ENCODE measurements around the gene SLC6A20.

The SLC6A20 gene

DNA sequence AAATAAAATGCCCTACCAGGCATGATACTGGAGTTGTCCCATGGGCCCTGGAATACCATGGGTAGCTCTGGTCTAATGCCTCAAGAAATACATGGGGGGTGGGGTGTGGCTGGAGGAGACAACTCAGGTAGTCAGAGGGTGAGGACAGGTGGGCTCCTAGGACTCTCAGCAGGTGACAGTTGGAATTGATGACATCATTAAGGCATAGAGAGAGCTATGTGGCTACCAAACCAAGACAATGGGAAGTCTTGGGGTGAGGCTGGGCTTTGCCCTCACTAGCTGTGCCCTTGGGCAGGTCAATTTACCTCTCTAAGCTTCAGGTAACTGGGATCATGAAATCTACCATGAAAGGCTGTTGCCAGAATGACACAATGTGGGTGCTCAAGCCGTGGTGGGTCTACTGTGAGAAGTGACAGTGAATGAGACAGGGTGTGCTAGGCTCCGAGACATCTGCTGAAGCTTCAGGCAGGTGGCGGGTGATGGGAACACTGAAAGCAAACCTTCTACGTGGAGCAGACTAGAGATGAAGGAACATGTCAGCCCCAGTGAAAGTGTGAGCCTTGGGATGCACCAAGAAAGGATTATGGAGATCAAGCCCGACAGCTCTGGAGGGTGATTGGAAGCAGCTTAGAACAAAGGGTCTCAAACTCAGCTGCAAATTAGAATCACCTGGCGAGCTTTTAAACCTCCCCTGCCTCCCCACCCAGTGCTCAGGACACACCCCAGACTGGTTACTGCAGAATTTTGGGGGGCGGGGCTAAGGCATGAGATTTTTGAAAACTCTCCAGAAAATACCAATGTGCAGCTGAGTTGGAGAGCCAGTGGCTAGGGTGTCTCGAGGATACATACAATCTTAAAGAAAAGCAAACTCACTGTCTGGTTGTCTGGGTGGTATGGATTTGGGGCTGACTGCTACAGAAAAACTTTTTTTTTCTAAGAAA is 21.5 kb downstream of the SLC6A20 start:
- H2AFZ ChIP-seq (ENCODE audit: low read length), result no peak overlapping the region
- no peak overlapping the region for H3K4ac ChIP-seq (ENCODE audit: low read length)
- WGBS, 2 donors (ENCODE audit: extremely low coverage in 2 of 2, insufficient read length in 2 of 2, insufficient replicate concordance in 1 of 2), result no CpG with 5 or more reads among the region's 8 CpGs
- no peak overlapping the region for H3K4me2 ChIP-seq (ENCODE audit: insufficient read depth, low read length, poor library complexity, severe bottlenecking)
- no peak overlapping the region for H3K14ac ChIP-seq (ENCODE audit: low read length)
- H2BK5ac ChIP-seq (ENCODE audit: low read length), result no peak overlapping the region
- no peaks in the 10 kb centered on the region for H3K79me1 ChIP-seq (ENCODE audit: low read depth, low read length)
- no peak overlapping the region for H2BK15ac ChIP-seq (ENCODE audit: low read length)
- no peaks in the 10 kb centered on the region for H3K4me1 ChIP-seq (ENCODE audit: control insufficient read depth in 2 of 2, insufficient read depth in 1 of 2, low read depth in 1 of 2, low read length in 2 of 2)
- H3K9me3 ChIP-seq (replicated peaks in 1 of 2; ENCODE audit: control insufficient read depth in 2 of 2, insufficient read depth in 1 of 2, low read depth in 1 of 2, low read length in 2 of 2), result no peaks in the 10 kb centered on the region
- H4K91ac ChIP-seq (ENCODE audit: low read depth, low read length, poor library complexity), result no peak overlapping the region
- no peak overlapping the region for H3K27ac ChIP-seq (replicated peaks; ENCODE audit: low read length)
- H2BK120ac ChIP-seq (ENCODE audit: low read depth, low read length), result no peak overlapping the region
- H3K9ac ChIP-seq (ENCODE audit: low read depth, low read length, poor library complexity), result no peak overlapping the region
- H2BK12ac ChIP-seq (ENCODE audit: low read length), result no peak overlapping the region
- H4K8ac ChIP-seq (ENCODE audit: low read depth, low read length), result no peak overlapping the region
- H3K18ac ChIP-seq (ENCODE audit: low read length), result no peak overlapping the region
- peak overlapping the region; percentile 57 for H3K23ac ChIP-seq (ENCODE audit: low read depth, low read length, poor library complexity)
- no peaks in the 10 kb centered on the region for H3K36me3 ChIP-seq (replicated peaks in 1 of 2; ENCODE audit: control insufficient read depth in 2 of 2, insufficient read depth in 2 of 2, low read length in 2 of 2)
- H2AK5ac ChIP-seq (ENCODE audit: low read depth, low read length), result no peak overlapping the region
- peaks cover 0 to 12% (median 0%) of the 10 kb centered on the region in 3 experiments for H3K27me3 ChIP-seq (ENCODE audit: control insufficient read depth in 3 of 3, insufficient read depth in 3 of 3, low read depth in 1 of 3, low read length in 3 of 3)
- no peak for DNase-seq (ENCODE audit: low spot score)
- H3K4me3 ChIP-seq (ENCODE audit: low read length in 2 of 2), result no peak overlapping the region

DNA sequence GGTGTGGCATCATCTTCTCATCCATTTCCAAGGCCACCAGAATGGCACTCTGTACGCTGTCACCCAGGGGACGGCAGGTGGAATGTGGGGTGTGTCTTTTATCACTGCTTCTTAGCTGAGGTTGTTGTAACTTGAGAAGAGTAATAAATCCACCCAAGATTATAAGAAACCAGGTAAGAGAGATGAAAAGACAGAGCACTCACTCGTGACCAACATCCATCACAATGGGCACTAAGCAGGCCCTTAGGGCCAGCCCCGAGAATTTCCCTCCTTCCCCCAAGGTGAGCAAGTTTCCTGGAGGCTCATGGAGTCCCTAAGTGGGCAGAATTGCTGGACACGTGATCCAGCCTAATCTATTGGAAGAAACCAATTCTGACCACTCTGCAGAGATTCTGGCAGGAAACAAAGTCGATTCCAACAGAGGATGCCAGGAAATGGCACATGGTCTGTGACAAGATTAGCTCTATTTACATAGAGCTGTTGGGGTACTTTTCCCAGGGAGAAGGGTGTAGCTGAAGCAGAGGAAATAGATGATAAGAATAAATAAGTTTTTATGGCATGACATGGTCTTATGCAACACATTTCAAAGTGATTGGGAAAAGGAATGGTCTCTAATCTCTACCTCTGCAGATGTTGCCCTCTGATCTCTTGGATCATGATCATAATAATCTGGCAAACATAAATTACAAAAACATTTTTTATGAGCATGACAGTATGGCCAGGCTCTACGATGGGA is 22.5 kb downstream of the SLC6A20 start:
- Histone ChIP-seq H3K36me3 (replicated peaks in 1 of 2; ENCODE audit: control insufficient read depth in 2 of 2, insufficient read depth in 2 of 2, low read length in 2 of 2) (no peaks in the 10 kb centered on the region), H3K18ac (ENCODE audit: low read length) (no peak overlapping the region), H2BK5ac (ENCODE audit: low read length) (no peak overlapping the region), H3K9ac (ENCODE audit: low read depth, low read length, poor library complexity) (no peak overlapping the region), H3K27me3 (ENCODE audit: control insufficient read depth in 3 of 3, insufficient read depth in 3 of 3, low read depth in 1 of 3, low read length in 3 of 3) (peaks cover 0 to 6% (median 0%) of the 10 kb centered on the region in 3 experiments), H3K4me2 (ENCODE audit: insufficient read depth, low read length, poor library complexity, severe bottlenecking) (no peak overlapping the region), H3K4ac (ENCODE audit: low read length) (no peak overlapping the region), H3K9me3 (replicated peaks in 1 of 2; ENCODE audit: control insufficient read depth in 2 of 2, insufficient read depth in 1 of 2, low read depth in 1 of 2, low read length in 2 of 2) (no peaks in the 10 kb centered on the region), H3K27ac (replicated peaks; ENCODE audit: low read length) (no peak overlapping the region), H4K8ac (ENCODE audit: low read depth, low read length) (no peak overlapping the region), H2BK15ac (ENCODE audit: low read length) (no peak overlapping the region), H3K4me1 (ENCODE audit: control insufficient read depth in 2 of 2, insufficient read depth in 1 of 2, low read depth in 1 of 2, low read length in 2 of 2) (no peaks in the 10 kb centered on the region), H3K4me3 (ENCODE audit: low read length in 2 of 2) (no peak overlapping the region), H2BK120ac (ENCODE audit: low read depth, low read length) (no peak overlapping the region), H3K14ac (ENCODE audit: low read length) (no peak overlapping the region), H2AK5ac (ENCODE audit: low read depth, low read length) (no peak overlapping the region), H2AFZ (ENCODE audit: low read length) (no peak overlapping the region), H3K79me1 (ENCODE audit: low read depth, low read length) (no peaks in the 10 kb centered on the region), H3K23ac (ENCODE audit: low read depth, low read length, poor library complexity) (no peak overlapping the region), H2BK12ac (ENCODE audit: low read length) (no peak overlapping the region), H4K91ac (ENCODE audit: low read depth, low read length, poor library complexity) (no peak overlapping the region)
- WGBS, 2 donors (ENCODE audit: extremely low coverage in 2 of 2, insufficient read length in 2 of 2, insufficient replicate concordance in 1 of 2), result no CpG with 5 or more reads among the region's 7 CpGs
- no peak for DNase-seq (ENCODE audit: low spot score)

DNA sequence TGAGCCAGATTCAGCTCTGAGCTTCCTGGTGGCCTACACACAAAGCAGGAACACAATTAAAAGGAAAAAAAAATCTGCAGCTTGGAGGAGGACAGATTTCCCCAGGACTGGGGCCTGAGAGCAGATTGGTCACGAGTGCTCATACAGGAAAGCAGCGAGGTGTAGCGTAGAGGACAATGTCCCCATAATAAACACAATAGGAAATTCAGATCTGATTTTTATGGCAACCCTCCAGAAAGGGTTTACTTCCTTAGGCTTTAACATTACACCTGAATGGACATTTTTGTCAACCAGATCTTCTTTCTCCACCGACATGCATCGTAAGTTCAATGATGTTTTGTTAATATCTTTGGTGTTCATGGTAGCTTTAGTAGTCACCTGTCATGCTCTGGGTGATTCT is 23.3 kb downstream of the SLC6A20 start:
- Histone ChIP-seq H3K27me3 (ENCODE audit: control insufficient read depth in 3 of 3, insufficient read depth in 3 of 3, low read depth in 1 of 3, low read length in 3 of 3) (peaks cover 0 to 6% (median 0%) of the 10 kb centered on the region in 3 experiments), H3K18ac (ENCODE audit: low read length) (no peak overlapping the region), H3K79me1 (ENCODE audit: low read depth, low read length) (no peaks in the 10 kb centered on the region), H3K4ac (ENCODE audit: low read length) (no peak overlapping the region), H4K8ac (ENCODE audit: low read depth, low read length) (no peak overlapping the region), H3K23ac (ENCODE audit: low read depth, low read length, poor library complexity) (no peak overlapping the region), H2BK12ac (ENCODE audit: low read length) (no peak overlapping the region), H4K91ac (ENCODE audit: low read depth, low read length, poor library complexity) (no peak overlapping the region), H2AFZ (ENCODE audit: low read length) (no peak overlapping the region), H2BK5ac (ENCODE audit: low read length) (no peak overlapping the region), H3K4me3 (ENCODE audit: low read length in 2 of 2) (no peak overlapping the region), H3K9ac (ENCODE audit: low read depth, low read length, poor library complexity) (no peak overlapping the region), H2AK5ac (ENCODE audit: low read depth, low read length) (no peak overlapping the region), H3K14ac (ENCODE audit: low read length) (no peak overlapping the region), H3K27ac (replicated peaks; ENCODE audit: low read length) (no peak overlapping the region), H2BK15ac (ENCODE audit: low read length) (no peak overlapping the region), H3K4me2 (ENCODE audit: insufficient read depth, low read length, poor library complexity, severe bottlenecking) (no peak overlapping the region), H3K9me3 (replicated peaks in 1 of 2; ENCODE audit: control insufficient read depth in 2 of 2, insufficient read depth in 1 of 2, low read depth in 1 of 2, low read length in 2 of 2) (peaks cover 0 to 2% of the 10 kb centered on the region in 2 donors), H2BK120ac (ENCODE audit: low read depth, low read length) (no peak overlapping the region), H3K36me3 (replicated peaks in 1 of 2; ENCODE audit: control insufficient read depth in 2 of 2, insufficient read depth in 2 of 2, low read length in 2 of 2) (no peaks in the 10 kb centered on the region), H3K4me1 (ENCODE audit: control insufficient read depth in 2 of 2, insufficient read depth in 1 of 2, low read depth in 1 of 2, low read length in 2 of 2) (no peaks in the 10 kb centered on the region)
- DNase-seq (ENCODE audit: low spot score), result no peak
- WGBS, 2 donors (ENCODE audit: extremely low coverage in 2 of 2, insufficient read length in 2 of 2, insufficient replicate concordance in 1 of 2), result no CpG with 5 or more reads among the region's 5 CpGs
